ENCODE data around the gene CPXM2.

The CPXM2 gene

DNA sequence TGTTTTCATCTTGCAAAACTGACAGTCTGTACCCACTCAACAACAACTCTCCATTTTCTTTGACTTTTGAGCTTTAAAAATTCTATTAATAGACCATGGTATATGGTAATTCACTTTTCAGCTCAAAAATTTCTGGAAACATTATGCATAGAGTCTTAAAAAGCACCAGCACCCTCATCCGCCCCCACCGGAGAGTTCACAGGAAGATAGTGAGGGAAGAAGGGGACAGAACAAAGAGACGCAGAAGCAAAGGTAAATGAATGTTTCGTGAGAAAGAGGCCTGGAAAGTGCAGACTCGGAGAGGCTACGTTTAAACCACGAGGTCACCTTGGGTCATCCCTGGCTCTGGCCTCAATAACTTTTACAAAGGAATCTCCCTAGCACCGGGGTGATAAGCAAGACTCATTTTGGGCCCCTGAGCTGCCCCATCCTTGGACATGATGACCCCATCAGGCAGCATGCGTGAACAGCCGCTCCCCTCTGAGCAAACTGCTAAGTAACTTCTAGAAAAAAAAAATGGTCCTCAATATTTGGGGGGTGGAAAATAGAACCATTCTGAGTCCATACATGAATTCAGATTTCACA, 96.3 kb downstream of the CPXM2 start:
- no peak for DNase-seq

DNA sequence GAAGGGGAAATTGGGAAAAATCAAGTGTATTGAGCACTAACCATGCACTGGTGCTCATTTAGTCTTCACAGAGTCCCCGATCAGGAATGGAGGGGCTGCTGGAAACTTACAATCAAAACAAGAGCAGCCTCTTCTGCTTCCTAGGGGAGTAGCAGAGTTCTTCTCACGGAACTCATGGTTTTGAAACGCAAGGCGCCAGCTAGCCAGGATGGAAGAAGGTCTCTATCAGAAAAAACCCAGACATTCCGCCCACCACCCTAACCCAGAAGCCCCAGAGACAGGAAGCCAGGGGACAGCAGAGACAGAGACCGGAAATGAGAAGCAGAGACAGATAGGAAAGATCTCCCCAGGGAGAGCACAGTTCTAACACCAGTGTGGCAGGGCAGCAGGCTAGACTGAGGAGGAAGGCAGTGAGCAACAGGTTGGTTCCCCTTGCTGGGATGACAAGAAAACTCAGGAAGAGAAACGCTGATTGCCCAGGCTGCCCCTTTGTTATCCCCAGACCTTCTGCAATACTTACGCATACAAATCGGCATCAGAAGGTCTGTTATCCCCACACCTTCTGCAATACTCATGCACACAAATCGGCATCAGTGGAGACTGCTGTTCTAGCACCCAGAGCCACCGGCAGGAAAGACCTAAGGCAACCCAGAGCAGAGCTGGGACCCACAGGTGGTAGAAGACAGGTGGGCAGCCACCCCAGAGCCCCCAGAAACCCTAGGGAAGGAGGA, 99.2 kb downstream of the CPXM2 start:
- DNase-seq, result no peak

DNA sequence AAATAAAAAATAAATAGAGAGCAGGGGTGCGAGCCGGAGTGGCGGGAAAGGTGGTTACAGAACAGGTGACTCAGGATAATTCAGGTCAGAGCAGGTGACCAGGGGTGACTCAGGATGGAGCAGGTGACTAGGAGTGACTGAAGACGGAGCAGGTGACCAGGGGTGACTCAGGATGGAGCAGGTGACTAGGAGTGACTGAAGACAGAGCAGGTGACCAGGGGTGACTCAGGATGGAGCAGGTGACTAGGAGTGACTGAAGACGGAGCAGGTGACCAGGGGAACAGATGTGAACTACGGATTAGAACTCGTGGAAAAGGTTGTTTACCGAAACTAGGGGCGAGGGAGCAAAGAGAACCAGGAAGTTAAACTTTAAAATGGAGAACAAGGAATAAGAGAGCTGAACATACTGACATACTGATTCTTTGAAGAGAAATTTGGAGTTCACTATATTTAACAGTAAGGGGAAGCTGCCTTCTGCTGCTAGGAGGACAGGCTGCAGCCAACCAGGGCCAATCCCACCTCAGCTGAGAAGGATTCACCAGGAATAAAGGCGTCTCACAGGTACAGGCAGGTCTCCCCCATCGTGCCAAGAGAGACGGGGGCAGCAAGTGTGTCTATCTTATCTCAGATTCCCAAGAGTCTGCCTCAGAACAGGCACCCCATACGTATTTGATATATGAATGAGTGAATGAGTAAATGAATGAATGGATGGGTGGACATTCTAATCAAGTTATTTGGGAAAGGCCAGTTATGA, 101.3 kb downstream of the CPXM2 start:
- no peak for DNase-seq

DNA sequence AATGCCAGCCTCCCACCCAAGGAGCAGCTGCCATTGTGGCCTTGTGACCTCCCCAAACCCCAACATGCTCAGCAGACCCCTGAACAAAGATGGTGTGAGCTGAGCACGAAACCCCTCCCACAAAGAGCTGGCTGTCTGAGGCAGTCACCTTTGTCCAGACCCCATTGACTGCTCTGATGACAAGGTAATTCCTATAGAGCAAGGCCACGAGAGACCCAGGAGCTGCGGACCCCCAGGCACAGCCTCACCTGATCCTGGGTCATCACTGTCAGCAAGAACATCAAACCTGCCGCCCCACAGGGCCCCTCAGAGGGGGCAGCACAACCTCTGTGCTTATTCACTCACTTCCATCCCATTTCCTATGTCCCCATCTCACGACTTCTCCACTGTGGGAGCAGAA, 102.6 kb downstream of the CPXM2 start:
- no peak for DNase-seq

DNA sequence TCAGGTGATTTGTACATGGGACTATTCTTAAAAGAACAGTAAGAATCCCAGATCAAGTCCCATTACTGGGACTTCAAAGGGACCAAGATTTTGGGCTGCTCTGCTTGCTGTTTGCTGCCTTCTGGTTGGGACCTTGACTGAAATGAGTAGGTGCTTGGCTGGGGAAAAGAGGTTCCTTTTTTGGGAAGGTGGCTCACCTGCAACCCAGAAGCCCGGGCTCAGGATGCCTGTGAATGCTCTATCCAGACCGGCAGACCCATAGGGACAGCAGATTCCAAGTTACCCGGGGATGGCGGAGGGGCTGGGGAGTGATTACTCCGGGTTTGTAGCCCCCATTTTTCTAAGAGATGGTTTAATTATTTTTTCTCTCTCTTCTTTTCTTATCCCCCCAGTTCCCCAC, 104.0 kb downstream of the CPXM2 start:
- DNase-seq, result no peak

DNA sequence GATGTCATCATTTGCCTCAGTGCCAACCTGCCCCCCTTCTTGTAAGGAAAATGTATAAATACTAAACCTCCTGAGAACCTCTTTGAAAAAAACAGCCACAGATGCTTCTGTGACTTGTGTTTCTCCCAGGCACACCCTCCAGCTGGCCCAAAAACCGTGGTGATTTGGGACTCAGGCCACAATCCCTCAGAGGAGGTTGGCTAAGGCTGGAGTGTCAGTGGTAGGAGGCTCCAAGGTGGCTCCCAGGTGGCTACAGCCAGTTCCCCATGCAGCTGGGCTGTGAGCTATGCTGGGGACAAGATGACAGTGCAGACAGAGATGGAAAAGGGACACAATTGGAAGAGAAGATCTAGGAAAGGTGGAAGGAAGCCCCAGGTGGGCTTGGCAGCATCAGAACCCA, 104.7 kb downstream of the CPXM2 start:
- DNase-seq, result no peak

DNA sequence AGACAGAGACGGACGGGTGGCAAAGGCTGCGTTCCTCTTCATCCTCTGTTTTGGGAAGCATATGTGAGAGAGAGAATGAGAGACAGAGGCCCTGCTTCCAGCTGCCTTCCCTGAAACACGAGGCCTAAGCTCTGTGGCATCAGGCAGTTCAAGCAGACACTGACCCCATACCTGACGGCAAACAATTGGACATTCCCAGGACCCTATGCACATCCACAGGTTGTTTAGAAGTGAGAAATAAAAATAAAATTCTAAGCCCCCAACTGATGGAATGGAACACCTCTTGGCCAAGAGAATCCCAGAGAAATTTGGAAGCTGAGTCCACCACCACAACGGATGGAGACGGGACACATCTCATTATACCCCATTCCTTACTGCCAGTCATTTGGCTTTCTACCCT, 105.3 kb downstream of the CPXM2 start:
- DNase-seq, result no peak

DNA sequence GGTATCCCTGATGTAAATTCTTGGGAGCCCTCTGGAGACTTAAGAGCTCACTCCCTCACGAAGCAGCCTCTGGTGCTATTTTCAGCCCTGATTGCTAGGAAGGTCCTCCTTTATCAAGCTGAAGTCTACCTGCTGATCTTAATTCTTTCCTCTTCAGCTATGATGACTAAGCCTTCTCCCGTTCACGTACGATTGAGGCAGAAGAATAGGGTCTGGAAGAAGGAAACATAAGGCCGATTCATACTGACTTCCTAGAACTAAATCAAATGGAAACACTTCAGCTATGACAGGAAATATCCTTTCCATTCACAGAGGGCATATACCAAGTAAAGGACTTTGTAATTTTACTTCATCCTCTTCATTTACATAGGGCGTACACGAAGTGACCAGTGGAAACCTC, 107.0 kb downstream of the CPXM2 start:
- no peak for DNase-seq

DNA sequence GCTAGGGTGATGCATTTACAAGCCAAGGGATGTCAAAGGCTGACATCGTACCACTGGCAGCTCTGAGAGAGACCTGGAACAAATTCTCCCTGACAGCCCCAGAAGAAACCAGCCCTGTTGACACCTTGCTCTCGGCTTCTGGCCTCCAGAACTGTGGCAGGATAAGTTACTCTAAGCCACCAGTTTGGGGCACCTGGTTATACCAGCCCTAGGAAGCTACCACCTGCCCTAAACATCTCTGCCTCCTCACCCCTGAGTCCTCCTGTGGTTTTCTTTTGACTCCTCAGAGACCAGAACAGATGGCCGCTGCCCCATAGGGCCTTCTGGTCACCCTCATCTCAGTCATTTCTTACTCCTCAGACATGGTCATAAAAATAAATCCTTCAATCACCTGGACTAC, 107.4 kb downstream of the CPXM2 start:
- DNase-seq, result no peak

DNA sequence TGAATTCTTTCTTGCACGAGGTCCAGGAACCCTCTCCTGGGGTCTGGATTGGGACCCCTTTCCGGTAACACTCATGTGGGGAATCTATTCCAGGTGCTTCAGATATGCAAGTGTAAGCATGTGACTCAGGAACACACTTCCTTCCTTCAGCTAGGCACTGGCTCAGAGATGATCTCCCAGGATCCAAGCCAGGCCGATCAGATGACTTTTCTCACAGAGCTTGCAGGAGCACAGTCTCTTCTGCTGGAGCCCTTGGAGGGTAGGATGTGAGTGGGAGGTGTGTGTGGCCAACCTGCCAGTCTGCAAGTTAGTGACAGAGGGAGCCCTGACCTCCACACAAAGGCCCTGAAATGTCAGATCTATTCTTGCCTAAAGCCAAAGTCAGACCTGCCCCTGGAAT, 108.3 kb downstream of the CPXM2 start:
- no peak for DNase-seq

DNA sequence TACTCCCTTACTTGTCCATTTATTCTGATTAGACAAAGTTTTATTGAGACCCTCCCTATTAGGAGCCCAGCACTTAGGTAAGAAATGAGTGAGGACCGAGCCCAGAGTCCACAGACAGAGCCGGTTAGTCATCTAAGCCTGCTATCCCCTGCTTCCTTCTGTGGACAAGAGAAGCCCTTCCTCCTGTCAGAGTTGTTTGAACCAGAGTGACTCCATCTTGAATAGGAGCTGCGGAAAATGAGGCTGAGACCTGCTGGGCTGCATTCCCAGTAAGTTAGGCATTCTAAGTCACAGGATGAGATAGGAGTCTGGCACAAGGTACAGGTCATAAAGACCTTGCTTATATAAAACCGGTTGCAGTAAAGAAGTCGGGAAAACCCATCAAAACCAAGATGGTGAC, 109.1 kb downstream of the CPXM2 start:
- DNase-seq, result no peak

DNA sequence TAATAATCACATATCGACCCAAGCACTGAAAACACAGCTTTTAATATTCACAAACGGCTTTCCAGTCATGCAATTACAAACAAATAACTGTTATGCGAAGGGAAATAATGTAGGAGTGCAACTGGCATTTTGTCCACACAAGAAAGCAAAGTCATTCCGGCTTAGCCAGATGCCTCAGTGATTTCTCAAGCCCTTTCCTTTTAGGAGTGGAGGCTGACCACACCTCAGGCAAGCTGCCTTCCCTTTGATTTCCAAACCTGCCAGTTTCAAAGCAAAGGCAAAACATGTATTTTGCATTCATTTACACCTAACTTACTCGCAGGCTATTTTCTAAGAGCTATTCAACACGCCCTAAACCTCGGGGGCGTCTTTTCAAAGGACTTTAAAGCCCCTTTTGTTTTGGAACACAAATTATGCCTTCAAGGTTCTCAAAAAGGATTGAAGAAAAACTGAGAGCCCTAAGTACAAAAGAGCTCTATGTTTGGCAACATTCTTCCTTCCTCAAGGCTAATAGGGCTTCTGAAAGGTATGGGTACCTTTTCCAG, 109.6 kb downstream of the CPXM2 start:
- no peak for DNase-seq

DNA sequence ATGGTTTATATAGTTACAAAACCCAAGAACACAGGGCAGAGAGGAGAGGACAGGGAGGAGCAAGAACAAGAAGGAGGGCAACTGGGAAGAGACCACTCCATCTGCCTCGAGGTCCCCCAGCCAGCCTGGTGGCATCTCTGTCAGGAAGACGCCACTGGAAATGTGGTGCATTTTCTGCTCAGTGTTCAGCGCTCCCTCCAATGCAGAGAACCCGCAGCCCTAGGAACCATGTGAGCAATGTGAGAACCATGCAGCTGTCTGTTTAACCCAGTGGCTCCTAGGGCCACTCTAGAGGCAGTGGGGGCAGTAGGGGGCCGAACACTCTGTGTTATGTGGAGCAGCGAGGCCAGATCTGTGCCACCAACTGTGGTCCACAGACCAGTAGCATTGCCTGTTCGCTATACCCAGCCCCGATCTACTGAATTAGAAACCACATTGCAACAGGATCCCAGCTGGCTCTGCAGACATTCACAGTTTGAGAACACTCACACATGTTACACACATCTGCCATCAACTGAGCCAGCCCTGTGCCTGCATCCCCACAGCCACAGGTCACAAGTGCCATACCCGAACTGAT, 110.2 kb downstream of the CPXM2 start:
- DNase-seq, result no peak

DNA sequence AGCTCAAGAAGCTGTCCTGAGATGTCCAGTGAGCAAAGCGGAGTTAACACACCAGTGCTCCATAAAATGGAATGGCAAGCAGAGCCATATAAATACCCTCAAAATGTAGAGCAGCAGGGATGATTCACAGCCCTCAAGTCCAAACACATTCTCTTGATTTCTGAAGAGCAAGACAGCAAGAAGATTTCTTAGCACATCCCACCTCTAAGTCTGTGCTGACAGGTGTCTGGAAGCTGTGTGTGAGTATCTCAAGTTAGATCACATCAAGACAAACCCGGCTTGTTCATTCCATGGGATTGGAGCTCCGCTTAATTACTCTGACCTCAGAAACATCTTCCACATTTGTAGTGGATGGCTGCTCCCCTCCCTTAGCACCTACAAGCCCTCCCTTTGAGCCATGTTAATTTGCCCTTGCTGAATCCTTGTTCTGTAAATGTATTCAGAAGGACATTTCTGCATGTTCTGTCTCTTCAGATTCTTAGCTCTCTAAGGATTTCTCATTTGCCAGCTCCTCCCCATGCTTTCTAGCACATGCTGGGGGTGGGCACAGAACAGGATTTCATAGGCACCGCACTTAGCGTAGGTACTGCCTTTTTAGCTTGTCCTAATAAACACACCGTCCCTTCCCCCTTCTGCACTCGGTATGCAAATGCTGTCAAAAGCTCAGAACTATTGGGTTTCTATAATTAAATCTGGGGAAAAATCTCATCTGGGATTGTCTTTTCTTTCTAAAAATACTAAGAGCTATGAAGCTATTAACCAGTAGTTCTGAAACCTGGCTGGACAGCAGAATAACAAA, 112.7 kb downstream of the CPXM2 start:
- no peak for DNase-seq

DNA sequence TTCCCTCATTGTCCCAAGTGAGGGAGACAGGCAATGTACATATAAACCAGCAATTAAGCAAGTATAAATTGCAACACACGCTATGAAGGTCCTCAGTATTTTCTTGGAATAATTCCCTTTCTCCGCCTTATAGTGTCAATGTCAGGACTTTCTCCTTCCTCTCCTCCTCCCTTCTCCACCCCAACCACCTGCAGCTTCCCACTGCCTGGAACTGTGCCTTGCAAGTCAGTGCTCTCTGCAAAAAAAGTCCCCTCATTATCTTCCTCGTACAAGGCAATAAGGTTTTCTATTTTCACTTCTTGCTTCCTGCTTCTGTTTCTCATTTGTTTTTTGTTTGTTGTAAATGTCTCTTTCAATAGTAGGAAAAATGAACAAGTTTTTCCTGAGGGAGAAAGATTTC, 113.7 kb downstream of the CPXM2 start:
- no peak for DNase-seq

DNA sequence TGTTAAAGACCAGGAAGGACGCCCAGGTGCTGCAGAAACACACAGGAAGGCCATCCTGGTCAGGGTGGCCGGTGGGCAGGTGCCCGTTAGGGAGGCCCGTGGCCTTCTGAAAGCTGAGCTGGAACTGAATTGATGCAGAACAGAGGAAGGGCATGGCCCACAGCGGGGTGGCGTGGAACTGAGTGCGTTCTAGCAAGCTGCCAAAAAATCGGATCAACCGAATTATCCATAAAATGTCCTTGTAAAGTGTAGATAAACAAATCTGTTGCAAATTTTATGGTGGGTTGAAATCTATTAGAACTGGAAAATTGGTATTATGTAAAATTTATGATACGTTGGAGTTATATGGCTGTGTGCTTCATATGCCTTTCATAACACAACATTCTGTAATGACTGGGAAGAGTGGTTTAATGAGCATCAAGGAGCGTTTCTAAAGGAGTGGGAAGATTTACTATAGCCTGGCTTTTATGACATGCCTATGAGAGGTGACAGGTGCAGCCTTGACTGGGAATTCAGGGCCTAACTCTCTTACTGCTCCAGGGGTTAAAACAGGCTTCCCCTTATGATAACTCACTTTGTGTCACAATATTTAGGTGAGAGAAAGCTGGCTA, 117.4 kb downstream of the CPXM2 start:
- no peak for DNase-seq

DNA sequence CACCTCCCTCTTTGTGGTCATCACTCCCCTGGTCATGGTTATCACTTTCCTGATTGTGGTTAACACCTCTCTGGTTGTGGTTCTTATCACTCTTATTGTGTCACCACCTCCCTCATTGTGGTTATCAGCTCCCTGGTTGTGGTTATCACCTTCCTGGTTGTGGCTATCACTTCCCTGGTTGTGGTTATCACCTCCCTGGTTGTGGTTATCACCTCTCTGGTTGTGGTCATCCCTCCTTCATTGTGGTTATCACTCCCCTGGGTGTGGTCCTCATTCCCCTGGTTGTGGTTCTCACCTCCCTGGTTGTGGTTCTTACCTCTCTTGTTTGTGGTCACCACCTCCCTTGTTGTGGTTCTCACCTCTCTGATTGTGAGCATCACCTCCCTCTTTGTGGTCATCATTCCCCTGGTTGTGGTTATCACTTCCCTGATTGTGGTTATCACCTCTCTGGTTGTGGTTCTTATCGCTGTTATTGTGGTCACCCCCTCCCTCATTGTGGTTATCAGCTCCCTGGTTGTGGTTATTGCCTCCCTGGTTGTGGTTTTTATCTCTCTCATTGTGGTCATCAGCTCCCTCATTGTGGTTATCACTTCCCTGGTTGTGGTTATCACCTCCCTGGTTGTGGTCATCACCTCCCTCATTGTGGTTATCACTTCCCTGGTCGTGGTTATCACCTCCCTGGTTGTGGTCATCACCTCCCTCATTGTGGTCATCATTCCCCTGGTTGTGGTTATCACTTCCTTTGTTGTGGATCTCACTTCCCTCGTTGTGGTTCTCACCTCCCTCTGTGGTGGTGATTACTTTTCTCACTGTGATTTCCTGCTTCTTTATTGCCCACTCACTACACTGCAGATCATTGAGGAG, 118.7 kb downstream of the CPXM2 start:
- DNase-seq, result no peak

DNA sequence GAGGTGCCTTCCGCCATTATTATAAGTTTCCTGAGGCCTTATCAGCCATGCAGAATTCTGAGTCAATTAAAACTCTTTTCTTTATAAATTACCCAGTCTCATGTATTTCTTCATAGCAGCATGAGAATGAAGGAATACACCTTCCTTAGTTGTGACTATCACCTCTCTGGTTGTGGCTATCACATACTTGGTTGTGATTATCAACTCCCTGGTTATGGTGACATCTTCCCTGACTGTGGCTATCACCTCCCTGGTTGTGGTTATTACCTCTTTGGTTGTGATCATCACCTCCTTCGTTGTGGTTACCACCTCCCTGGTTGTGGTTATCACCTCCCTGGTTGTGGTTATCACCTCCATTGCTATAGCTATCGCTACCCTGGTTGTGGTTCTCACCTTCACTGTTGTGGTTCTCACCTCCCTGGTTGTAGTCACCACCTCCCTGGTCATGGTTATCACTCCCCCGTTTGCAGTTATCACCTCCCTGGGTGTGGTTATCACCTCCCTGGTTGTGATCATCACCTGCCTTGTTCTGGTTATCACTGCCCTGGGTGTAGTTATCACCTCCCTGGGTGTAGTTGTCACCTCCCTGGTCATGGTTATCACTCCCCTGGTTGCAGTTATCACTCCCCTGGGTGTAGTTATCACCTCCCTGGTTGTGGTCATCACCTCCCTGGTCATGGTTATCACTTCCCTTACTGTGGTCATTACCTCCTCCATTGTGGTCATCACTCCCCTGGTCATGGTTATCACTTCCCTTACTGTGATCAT, 119.5 kb downstream of the CPXM2 start:
- DNase-seq, result no peak

DNA sequence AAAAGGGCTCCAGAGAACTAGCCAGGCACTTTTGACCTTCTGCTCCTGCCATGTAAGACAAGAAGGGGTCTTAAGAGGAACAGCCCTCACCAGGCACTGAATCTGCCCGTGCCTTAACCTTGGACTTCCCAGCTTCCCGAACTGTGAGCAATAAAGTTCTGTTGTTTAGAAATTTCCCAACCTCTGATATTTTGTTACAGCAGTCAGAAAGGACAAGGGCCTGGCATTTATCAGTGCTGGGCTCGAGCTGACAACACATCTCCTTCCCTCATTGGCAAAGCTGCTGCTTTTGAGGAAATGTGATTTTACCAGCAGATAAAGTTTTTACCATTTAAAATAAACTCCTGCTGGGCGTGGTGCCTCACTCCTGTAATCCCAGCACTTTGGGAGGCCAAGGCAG, 122.0 kb downstream of the CPXM2 start:
- DNase-seq, result no peak

DNA sequence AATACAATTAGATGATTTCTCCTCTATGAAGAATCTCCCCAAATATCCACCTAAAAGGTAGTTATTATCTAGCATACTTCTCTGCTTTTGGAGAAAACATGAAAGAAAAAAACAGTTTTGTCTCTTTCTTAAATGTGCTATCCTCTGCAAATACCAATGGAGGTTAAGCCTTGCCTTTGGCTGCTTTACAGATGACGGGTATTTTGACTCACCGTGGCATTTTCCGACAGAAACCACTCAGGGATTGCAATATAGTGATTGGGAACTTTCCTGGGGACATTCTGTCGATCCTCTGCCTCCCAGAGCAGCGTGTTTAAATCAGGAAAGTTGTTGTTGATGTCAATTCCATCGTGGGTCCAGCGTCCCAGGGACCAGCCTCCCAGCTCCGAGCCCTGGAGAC, 124.8 kb downstream of the CPXM2 start:
- DNase-seq, result no peak

DNA sequence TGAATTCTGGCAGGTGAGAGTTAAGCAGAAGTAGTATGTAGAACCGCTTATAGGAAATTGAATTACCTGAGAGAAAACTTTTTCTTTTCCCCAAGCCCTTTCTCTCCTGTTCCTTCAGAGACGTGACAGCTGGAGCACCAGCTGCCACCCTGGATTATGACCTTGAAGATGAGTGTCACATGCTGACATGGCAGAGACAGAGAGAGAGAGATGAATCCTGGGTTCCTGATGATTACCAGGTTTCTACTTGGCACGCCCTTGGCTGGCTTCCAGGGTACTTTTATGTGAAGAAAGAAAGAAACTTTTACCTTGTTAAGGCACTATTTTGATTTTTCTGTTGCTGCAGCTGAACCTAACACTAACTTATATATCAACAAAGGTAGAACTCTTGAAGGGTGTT, 125.6 kb downstream of the CPXM2 start:
- no peak for DNase-seq

Data from NCI-H446 (cell line).